GM19328 (cell line): ENCODE measurements around the gene UTP4.

Source experiments
- ATAC-seq: cut with Tn5 transposase; IDR thresholded peaks from one replicate; pipeline ENCODE4 v1.9.1; 2021; ENCODE audit warnings: mild to moderate bottlenecking, moderate library complexity; ENCODE audit not compliant: unreplicated experiment

UTP4 gene

GRCh38 chr16:69132424-69133252 lies at the start of gene UTP4, which contains the start of gene CHTF8:
UTP4 (plus strand) TSS chr16:69132649; CDS start chr16:69133460, 811 bp downstream.
CHTF8 (minus strand) TSS chr16:69132588; CDS start chr16:69121458, 11,130 bp downstream.
- ATAC-seq, result peak; percentile 82

GRCh38 chr16:69083306-69083941 lies 49.0 kb upstream of the UTP4 start:
- no peak for ATAC-seq

- no peak for ATAC-seq
Observed at GRCh38 chr16:69084289-69084688, 48.2 kb upstream of the UTP4 start.

GRCh38 chr16:69085032-69085695 lies 47.3 kb upstream of the UTP4 start:
- no peak for ATAC-seq

- ATAC-seq, result no peak
Observed at GRCh38 chr16:69087161-69087581, 45.3 kb upstream of the UTP4 start.

GRCh38 chr16:69088684-69089083 lies 43.8 kb upstream of the UTP4 start:
- ATAC-seq, result no peak

- ATAC-seq, result no peak
Observed at GRCh38 chr16:69089091-69089910, 43.1 kb upstream of the UTP4 start.

GRCh38 chr16:69093974-69094373 lies 38.5 kb upstream of the UTP4 start:
- no peak for ATAC-seq

GRCh38 chr16:69094501-69094900 lies 37.9 kb upstream of the UTP4 start:
- no peak for ATAC-seq

GRCh38 chr16:69095193-69095592 lies 37.3 kb upstream of the UTP4 start:
- ATAC-seq, result no peak

- no peak for ATAC-seq
Observed at GRCh38 chr16:69100071-69100691, 32.3 kb upstream of the UTP4 start.

GRCh38 chr16:69105501-69106361 lies 26.7 kb upstream of the UTP4 start, which contains the start of gene HAS3:
HAS3 (plus strand) TSS chr16:69105653; CDS start chr16:69109396, 3,743 bp downstream.
- no peak for ATAC-seq

GRCh38 chr16:69106491-69107315 lies 25.7 kb upstream of the UTP4 start:
- ATAC-seq, result no peak

GRCh38 chr16:69107316-69107962 lies 25.0 kb upstream of the UTP4 start:
- no peak for ATAC-seq

- no peak for ATAC-seq
Observed at GRCh38 chr16:69108064-69108904, 24.2 kb upstream of the UTP4 start.

GRCh38 chr16:69108905-69109252 lies 23.6 kb upstream of the UTP4 start:
- no peak for ATAC-seq
